ENCODE measurements around the gene PRKACA. TPM values are rescaled to one million over a fixed set of nuclear protein-coding genes. Genes with fewer than 3 reads are reported as not detected.

PRKACA gene
- total and polyA plus RNA-seq, 4 donors = 43.7 to 103 (median 67.9) TPM

GRCh38 chr19:14081797-14082674 lies 35.5 kb downstream of the PRKACA start:
- TF ChIP-seq, protein P1, sequence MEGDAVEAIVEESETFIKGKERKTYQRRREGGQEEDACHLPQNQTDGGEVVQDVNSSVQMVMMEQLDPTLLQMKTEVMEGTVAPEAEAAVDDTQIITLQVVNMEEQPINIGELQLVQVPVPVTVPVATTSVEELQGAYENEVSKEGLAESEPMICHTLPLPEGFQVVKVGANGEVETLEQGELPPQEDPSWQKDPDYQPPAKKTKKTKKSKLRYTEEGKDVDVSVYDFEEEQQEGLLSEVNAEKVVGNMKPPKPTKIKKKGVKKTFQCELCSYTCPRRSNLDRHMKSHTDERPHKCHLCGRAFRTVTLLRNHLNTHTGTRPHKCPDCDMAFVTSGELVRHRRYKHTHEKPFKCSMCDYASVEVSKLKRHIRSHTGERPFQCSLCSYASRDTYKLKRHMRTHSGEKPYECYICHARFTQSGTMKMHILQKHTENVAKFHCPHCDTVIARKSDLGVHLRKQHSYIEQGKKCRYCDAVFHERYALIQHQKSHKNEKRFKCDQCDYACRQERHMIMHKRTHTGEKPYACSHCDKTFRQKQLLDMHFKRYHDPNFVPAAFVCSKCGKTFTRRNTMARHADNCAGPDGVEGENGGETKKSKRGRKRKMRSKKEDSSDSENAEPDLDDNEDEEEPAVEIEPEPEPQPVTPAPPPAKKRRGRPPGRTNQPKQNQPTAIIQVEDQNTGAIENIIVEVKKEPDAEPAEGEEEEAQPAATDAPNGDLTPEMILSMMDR (IDR thresholded peaks at IDR 0.05; ENCODE audit: control extremely low read depth, extremely low read depth) = no peak
- Histone ChIP-seq H3K4me3 (peak overlapping the region; percentile 69), H3K36me3 (ENCODE audit: control insufficient read depth in 4 of 4, insufficient read depth in 4 of 4, low read length in 4 of 4) (peaks cover 0 to 2% (median 0%) of the 10 kb centered on the region in 4 donors), H3K9ac (ENCODE audit: insufficient read depth in 1 of 2, low read length in 2 of 2) (peak overlapping the region; percentile 63 to 75), H3K4me1 (ENCODE audit: control insufficient read depth in 5 of 5, insufficient read depth in 5 of 5, low read length in 5 of 5) (peaks cover 0 to 9% (median 6%) of the 10 kb centered on the region in 5 donors), H3K27me3 (ENCODE audit: control insufficient read depth in 3 of 3, insufficient read depth in 3 of 3, low read length in 2 of 3) (no peaks in the 10 kb centered on the region), H3K9me3 (ENCODE audit: control insufficient read depth in 4 of 4, insufficient read depth in 3 of 4, low read length in 3 of 4) (no peaks in the 10 kb centered on the region), H3K27ac (ENCODE audit: low read depth in 1 of 2, low read length in 1 of 2) (peak overlapping the region; percentile 89 to 97)
- WGBS, 2 donors = 22 to 27% methylated on average over 24 of the region's 24 CpGs
- ATAC-seq (ENCODE audit: insufficient read depth, low FRiP score) (peak; percentile 28), DNase-seq (peak in 1 of 3 donors; percentile 42)

DNA sequence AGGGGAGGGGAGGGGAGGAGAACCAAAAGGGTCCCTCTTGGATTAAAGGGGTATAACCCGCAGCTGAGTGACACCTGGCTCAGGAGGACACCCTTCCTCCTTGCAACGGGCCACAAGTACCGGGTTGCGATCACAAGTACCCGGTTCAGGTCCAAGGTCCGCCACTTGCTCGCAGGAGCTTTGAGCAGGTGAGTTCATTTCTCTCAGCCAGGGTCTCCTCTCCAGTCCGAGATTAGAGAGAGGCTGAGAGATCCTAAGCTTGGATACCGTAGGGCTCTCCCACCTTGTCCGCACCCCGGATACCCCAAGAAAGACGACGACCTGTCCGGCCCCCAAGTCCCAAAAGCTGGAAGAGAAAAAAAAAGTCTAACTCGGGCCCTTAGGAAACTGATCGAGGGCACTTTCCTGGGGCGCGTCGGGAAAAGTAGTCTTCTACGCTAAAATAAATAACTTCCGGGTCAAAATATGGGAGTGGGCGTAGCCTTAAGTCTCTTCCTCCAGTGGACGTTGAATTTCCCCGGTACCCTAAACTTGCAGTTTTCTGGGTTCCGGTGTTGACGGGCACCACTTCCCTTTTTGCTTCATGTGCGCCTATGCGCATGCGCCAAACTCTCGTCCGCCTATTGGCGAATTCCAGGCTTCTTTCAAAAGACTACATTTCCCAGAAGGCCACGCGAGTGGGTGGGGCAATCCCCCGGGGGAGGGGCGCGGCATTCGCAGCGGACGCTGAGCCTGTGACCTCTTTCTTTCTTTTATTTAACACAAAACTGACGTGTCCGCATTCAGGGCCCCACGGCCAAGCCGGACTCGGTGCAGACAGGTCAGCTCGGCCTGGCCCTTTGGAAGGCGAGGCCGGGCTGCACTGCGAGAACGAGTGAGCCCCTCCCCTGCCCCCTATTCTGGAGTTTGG lies 36.4 kb downstream of the PRKACA start:
- DNase-seq = peak; percentile 99 to 100 (median 100)
- peak overlapping the region; percentile 69 for H3K4me3 ChIP-seq
- peak overlapping the region; percentile 33 to 85 for H3K9ac ChIP-seq (ENCODE audit: insufficient read depth in 1 of 2, low read length in 2 of 2)
- H3K4me1 ChIP-seq (ENCODE audit: control insufficient read depth in 5 of 5, insufficient read depth in 5 of 5, low read length in 5 of 5) = peaks cover 0 to 9% (median 6%) of the 10 kb centered on the region in 5 donors
- no peaks in the 10 kb centered on the region for H3K9me3 ChIP-seq (ENCODE audit: control insufficient read depth in 4 of 4, insufficient read depth in 3 of 4, low read length in 3 of 4)
- WGBS, 2 donors = 0 to 1% methylated on average over 50 of the region's 50 CpGs
- H3K27me3 ChIP-seq (ENCODE audit: control insufficient read depth in 3 of 3, insufficient read depth in 3 of 3, low read length in 2 of 3) = no peaks in the 10 kb centered on the region
- TF ChIP-seq, protein P1 (IDR thresholded peaks at IDR 0.05; ENCODE audit: control extremely low read depth, extremely low read depth) = no peak
- peak; percentile 92 for ATAC-seq (ENCODE audit: insufficient read depth, low FRiP score)
- H3K27ac ChIP-seq (ENCODE audit: low read depth in 1 of 2, low read length in 1 of 2) = peak overlapping the region; percentile 90 to 97
- H3K36me3 ChIP-seq (ENCODE audit: control insufficient read depth in 4 of 4, insufficient read depth in 4 of 4, low read length in 4 of 4) = no peaks in the 10 kb centered on the region

GRCh38 chr19:14078411-14078810 lies 39.2 kb downstream of the PRKACA start:
- TF ChIP-seq, protein P1 (IDR thresholded peaks at IDR 0.05; ENCODE audit: control extremely low read depth, extremely low read depth) = no peak
- DNase-seq (peak in 2 of 3 donors; percentile 16 to 38), ATAC-seq (ENCODE audit: insufficient read depth, low FRiP score) (no peak)
- Histone ChIP-seq H3K4me3 (no peak overlapping the region), H3K9ac (ENCODE audit: insufficient read depth in 1 of 2, low read length in 2 of 2) (no peak overlapping the region), H3K4me1 (ENCODE audit: control insufficient read depth in 5 of 5, insufficient read depth in 5 of 5, low read length in 5 of 5) (peaks cover 0 to 26% (median 6%) of the 10 kb centered on the region in 5 donors), H3K36me3 (ENCODE audit: control insufficient read depth in 4 of 4, insufficient read depth in 4 of 4, low read length in 4 of 4) (no peaks in the 10 kb centered on the region), H3K27ac (ENCODE audit: low read depth in 1 of 2, low read length in 1 of 2) (peak overlapping the region in 1 of 2 donors; percentile 39), H3K9me3 (ENCODE audit: control insufficient read depth in 4 of 4, insufficient read depth in 3 of 4, low read length in 3 of 4) (no peaks in the 10 kb centered on the region), H3K27me3 (ENCODE audit: control insufficient read depth in 3 of 3, insufficient read depth in 3 of 3, low read length in 2 of 3) (no peaks in the 10 kb centered on the region)
- 27 to 74% methylated on average over 2 of the region's 2 CpGs for WGBS, 2 donors
